AG10803 (cell line): ENCODE measurements around the gene AHRR.

Experiments used
- DNase-seq: peaks from one replicate; pipeline ENCODE4 v3.0.0; 2010; ENCODE audit warnings: low read depth
- H3K4me3 ChIP-seq: 2 replicates; pipeline ENCODE4 v1.5.1; 2011; ENCODE audit warnings: mild to moderate bottlenecking, low read length, control low read depth
- CTCF ChIP-seq: conservative IDR thresholded peaks from 2 replicates; pipeline ENCODE4 v1.5.1; 2011; ENCODE audit warnings: mild to moderate bottlenecking, low read length, control low read depth, inconsistent platforms

AHRR gene

GRCh38 chr5:375336-375920, 53.9 kb downstream of the AHRR start:
- no peak overlapping the region for H3K4me3 ChIP-seq
- TF ChIP-seq CTCF: no peak
- no peak for DNase-seq

GRCh38 chr5:375921-376798, 54.6 kb downstream of the AHRR start:
- no peak for DNase-seq
- no peak for TF ChIP-seq CTCF
- no peak overlapping the region for H3K4me3 ChIP-seq

- no peak for DNase-seq
- no peak for TF ChIP-seq CTCF
- no peak overlapping the region for H3K4me3 ChIP-seq
Observed at GRCh38 chr5:376799-377325, 55.3 kb downstream of the AHRR start.

GRCh38 chr5:377326-377981, 55.9 kb downstream of the AHRR start:
- DNase-seq: no peak
- TF ChIP-seq CTCF: no peak
- H3K4me3 ChIP-seq: no peak overlapping the region

- DNase-seq: no peak
- H3K4me3 ChIP-seq: no peak overlapping the region
- TF ChIP-seq CTCF: no peak
Observed at GRCh38 chr5:378301-378891, 56.9 kb downstream of the AHRR start.

- TF ChIP-seq CTCF: no peak
- no peak overlapping the region for H3K4me3 ChIP-seq
- DNase-seq: peak; percentile 60
Observed at GRCh38 chr5:378976-379742, 57.6 kb downstream of the AHRR start.
